Suprapubic skin (tissue), 4 donors: ENCODE results near the gene PLAGL1. TPM values are rescaled to one million over a fixed set of nuclear protein-coding genes. Genes with fewer than 3 reads are reported as not detected.

Experiments
- DNase-seq, 2 donors: peaks; one replicate each; pipeline ENCODE4 v3.0.0-alpha.2; 2019; ENCODE audit warnings: low spot score in 2 of 2
- H3K27ac ChIP-seq: fragments of 200-600 bp; sonication (generic); one replicate; pipeline ENCODE4 v1.5.1; 2019
- H3K27me3 ChIP-seq: fragments of 200-600 bp; sonication (generic); one replicate; pipeline ENCODE4 v1.5.1; 2019
- H3K36me3 ChIP-seq: fragments of 200-600 bp; sonication (generic); one replicate; pipeline ENCODE4 v1.5.1; 2019
- H3K4me1 ChIP-seq: fragments of 200-600 bp; sonication (generic); one replicate; pipeline ENCODE4 v1.5.1; 2019
- H3K4me3 ChIP-seq: fragments of 200-600 bp; sonication (generic); one replicate; pipeline ENCODE4 v1.5.1; 2019; ENCODE audit warnings: mild to moderate bottlenecking
- H3K9me3 ChIP-seq: fragments of 200-600 bp; sonication (generic); one replicate; pipeline ENCODE4 v1.5.1; 2019
- CTCF ChIP-seq, 2 donors: fragments of 200-600 bp in 1 of 2; fragments of 450-650 bp in 1 of 2; sonication (generic) in 1 of 2; IDR thresholded peaks; one replicate each; pipeline ENCODE4 v1.5.1; 2016 to 2019; ENCODE audit warnings: antibody characterized with exemption in 2 of 2, mild to moderate bottlenecking in 1 of 2, moderate library complexity in 1 of 2
- EP300 ChIP-seq: sonication (generic); formaldehyde crosslinking; IDR thresholded peaks from one replicate; pipeline ENCODE4 v1.6.1; 2017; ENCODE audit warnings: antibody characterized with exemption
- POLR2A ChIP-seq, 2 donors: fragments of 450-650 bp; IDR thresholded peaks; one replicate each; pipeline ENCODE4 v1.6.1; 2017; ENCODE audit warnings: antibody characterized with exemption in 2 of 2, mild to moderate bottlenecking in 2 of 2, moderate library complexity in 2 of 2
- POLR2AphosphoS5 ChIP-seq, 3 donors: sonication (generic); formaldehyde crosslinking; IDR thresholded peaks; one replicate each; pipeline ENCODE4 v1.6.1; 2017; ENCODE audit warnings: antibody characterized with exemption in 3 of 3
- WGBS: methylation state at CpG from one replicate; pipeline ENCODE4 v1.1.5; 2018; 5-methylcytosine and 5-hydroxymethylcytosine counted together
- total RNA-seq, 4 donors: library from RNA; depleted of rRNA; stranded (reverse); fragments of >200 nt; gene quantifications; one replicate each; pipeline ENCODE4 v1.1.0, GENCODE V29; 2016

The PLAGL1 gene
- total RNA-seq, 4 donors from 2014 or later = 43.7 to 57.0 (median 51.2) TPM

GRCh38 chr6:143912671-143913070, 95.4 kb downstream of the PLAGL1 start:
- no peaks in the 10 kb centered on the region for H3K9me3 ChIP-seq
- H3K4me1 ChIP-seq = no peaks in the 10 kb centered on the region
- TF ChIP-seq EP300 (no peak), CTCF (IDR thresholded peaks at IDR 0.05) (no peak)
- no peak overlapping the region for H3K4me3 ChIP-seq
- H3K36me3 ChIP-seq = no peaks in the 10 kb centered on the region
- H3K27me3 ChIP-seq = no peaks in the 10 kb centered on the region
- H3K27ac ChIP-seq = no peak overlapping the region
- no peak for DNase-seq
- WGBS = 100% methylated on average over 1 of the region's 1 CpG

DNA sequence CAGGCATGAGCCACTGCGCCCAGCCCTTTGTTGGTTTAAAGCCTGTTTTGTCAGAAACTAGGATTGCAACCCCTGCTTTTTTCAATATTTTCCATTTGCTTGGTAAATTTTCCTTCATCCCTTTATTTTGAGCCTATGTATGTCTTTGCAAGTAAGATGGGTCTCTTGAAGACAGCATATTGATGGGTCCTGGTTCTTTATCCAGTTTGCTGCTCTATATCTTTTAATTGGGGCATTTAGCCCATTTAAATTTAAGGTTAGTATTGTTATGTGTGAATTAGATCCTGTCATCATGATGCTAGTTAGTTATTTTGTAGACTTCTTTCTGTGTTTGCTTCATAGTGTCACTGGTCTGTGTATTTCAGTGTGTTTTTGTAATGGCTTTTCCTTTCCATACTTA, 97.0 kb downstream of the PLAGL1 start:
- DNase-seq = no peak
- no peak for TF ChIP-seq EP300
- TF ChIP-seq CTCF (IDR thresholded peaks at IDR 0.05) = no peak
- no peak for TF ChIP-seq POLR2AphosphoS5 (IDR thresholded peaks at IDR 0.05)
- no peak for TF ChIP-seq POLR2A (IDR thresholded peaks at IDR 0.05)

DNA sequence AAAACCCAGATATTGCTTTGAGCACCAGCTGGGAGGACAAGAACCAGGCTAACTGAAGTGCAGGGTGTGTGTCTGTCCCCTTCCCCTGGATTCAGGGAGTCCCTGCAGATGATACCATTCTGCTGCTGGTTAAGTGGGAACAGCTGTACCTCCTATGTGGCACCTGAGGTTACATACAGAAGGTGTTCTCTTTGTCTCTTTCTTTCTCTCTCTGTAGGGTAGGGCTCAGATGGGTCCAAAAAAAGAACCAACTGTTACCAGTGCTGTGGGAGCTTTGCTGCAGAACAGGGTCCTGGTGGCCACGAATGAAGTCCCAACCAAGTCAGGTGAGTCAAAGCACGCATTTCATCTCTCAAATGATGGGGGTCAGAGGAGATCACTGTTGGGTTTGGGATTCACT, 105.2 kb downstream of the PLAGL1 start:
- peaks cover 6% of the 10 kb centered on the region for H3K4me1 ChIP-seq
- H3K36me3 ChIP-seq = no peaks in the 10 kb centered on the region
- H3K27me3 ChIP-seq = no peaks in the 10 kb centered on the region
- no peak for DNase-seq
- 100% methylated on average over 2 of the region's 2 CpGs for WGBS
- no peak overlapping the region for H3K4me3 ChIP-seq
- no peak overlapping the region for H3K27ac ChIP-seq
- TF ChIP-seq CTCF (IDR thresholded peaks at IDR 0.05) (no peak), POLR2AphosphoS5 (IDR thresholded peaks at IDR 0.05) (no peak), EP300 (no peak), POLR2A (IDR thresholded peaks at IDR 0.05) (no peak)
- no peaks in the 10 kb centered on the region for H3K9me3 ChIP-seq

More for the DNA sequence above, 97.0 kb downstream of the PLAGL1 start:
- Histone ChIP-seq H3K9me3 (no peaks in the 10 kb centered on the region), H3K4me1 (no peaks in the 10 kb centered on the region), H3K4me3 (no peak overlapping the region), H3K27ac (no peak overlapping the region), H3K36me3 (no peaks in the 10 kb centered on the region), H3K27me3 (no peaks in the 10 kb centered on the region)
- 100% methylated on average over 1 of the region's 1 CpG for WGBS

DNA sequence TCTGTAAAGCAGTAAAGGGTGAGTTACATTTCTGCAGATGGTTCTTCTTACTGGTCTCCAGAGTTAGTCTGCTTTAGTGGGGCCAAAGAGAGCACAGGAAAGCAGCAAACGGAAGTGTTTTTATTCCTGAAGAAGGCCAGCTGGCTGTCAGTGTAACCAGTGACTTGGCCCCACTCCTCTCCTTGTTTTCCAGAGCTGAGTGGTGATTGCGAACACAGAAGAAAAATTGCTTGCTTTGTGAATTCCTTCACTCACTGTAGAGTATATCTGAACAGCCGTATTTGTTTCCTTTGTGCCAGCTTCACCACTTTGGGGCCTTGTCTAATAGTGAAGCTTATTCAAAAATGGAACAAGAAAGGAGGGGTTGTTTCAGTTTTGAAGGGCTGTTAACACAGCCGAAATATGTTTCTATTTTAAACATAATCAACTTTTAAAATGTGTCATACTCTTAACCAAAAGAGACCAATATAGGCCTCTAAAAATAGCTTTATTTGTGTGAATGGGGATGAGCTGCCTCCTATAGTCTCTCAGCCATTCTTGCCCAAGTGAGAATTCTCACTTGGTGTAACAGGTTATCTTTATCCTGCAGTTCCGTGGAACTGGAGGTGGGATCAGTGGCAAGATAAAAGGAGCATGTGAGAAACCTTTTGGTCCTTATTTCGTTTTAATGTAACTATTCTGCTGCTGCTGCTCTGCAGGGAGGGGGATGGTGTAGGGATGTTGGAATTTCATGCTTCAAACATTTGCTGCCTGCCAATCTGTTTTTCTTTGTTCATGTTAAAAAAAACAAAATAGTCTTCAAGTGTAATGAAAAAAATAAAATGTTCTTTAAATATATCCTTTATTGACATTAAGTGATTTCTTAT, 105.9 kb downstream of the PLAGL1 start:
- no peaks in the 10 kb centered on the region for H3K27me3 ChIP-seq
- 44% methylated on average over 6 of the region's 6 CpGs for WGBS
- H3K4me1 ChIP-seq = peaks cover 10% of the 10 kb centered on the region
- no peaks in the 10 kb centered on the region for H3K9me3 ChIP-seq
- H3K36me3 ChIP-seq = no peaks in the 10 kb centered on the region
- no peak for TF ChIP-seq POLR2A (IDR thresholded peaks at IDR 0.05)
- TF ChIP-seq CTCF (IDR thresholded peaks at IDR 0.05) = no peak
- no peak for TF ChIP-seq EP300
- no peak overlapping the region for H3K4me3 ChIP-seq
- no peak for DNase-seq
- no peak overlapping the region for H3K27ac ChIP-seq

GRCh38 chr6:143900358-143900757, 107.7 kb downstream of the PLAGL1 start:
- H3K27ac ChIP-seq = no peak overlapping the region
- WGBS = 87% methylated on average over 2 of the region's 2 CpGs
- no peaks in the 10 kb centered on the region for H3K9me3 ChIP-seq
- peaks cover 21% of the 10 kb centered on the region for H3K4me1 ChIP-seq
- TF ChIP-seq POLR2A (IDR thresholded peaks at IDR 0.05) = no peak
- TF ChIP-seq POLR2AphosphoS5 (IDR thresholded peaks at IDR 0.05) = no peak
- TF ChIP-seq EP300 = no peak
- TF ChIP-seq CTCF (IDR thresholded peaks at IDR 0.05) = no peak
- no peaks in the 10 kb centered on the region for H3K27me3 ChIP-seq
- H3K4me3 ChIP-seq = no peak overlapping the region
- no peak for DNase-seq
- H3K36me3 ChIP-seq = no peaks in the 10 kb centered on the region
